HL-60/S4 (cell line): ENCODE data around the gene CFAP299.

ENCODE experiments used
- in situ Hi-C: fragments of 300-500 bp; cut with MboI; formaldehyde crosslinking; loops from 2 replicates; pipeline ENCODE4 v1.14.3; 2022; ENCODE audit warnings: low sequenced_read_pairs

CFAP299 gene

GRCh38 chr4:80803337-80803736 is 467.8 kb downstream of the CFAP299 start:
- in situ Hi-C loops: no loop called here

GRCh38 chr4:80806472-80806871 is 470.9 kb downstream of the CFAP299 start:
- in situ Hi-C loops: no loop called here

- in situ Hi-C loops: no loop called here
Measured at GRCh38 chr4:80809039-80809729, 473.7 kb downstream of the CFAP299 start.

- in situ Hi-C loops: no loop called here
Measured at GRCh38 chr4:80811406-80811805, 475.9 kb downstream of the CFAP299 start.

GRCh38 chr4:80812145-80812544 is 476.6 kb downstream of the CFAP299 start:
- in situ Hi-C loops: no loop called here

- in situ Hi-C loops: no loop called here
Measured at GRCh38 chr4:80814266-80814665, 478.7 kb downstream of the CFAP299 start.

GRCh38 chr4:80831383-80832361 is 496.1 kb downstream of the CFAP299 start:
- in situ Hi-C loops: no loop called here

GRCh38 chr4:80839281-80839680 is 503.8 kb downstream of the CFAP299 start:
- in situ Hi-C loops: no loop called here

GRCh38 chr4:80839792-80840191 is 504.3 kb downstream of the CFAP299 start:
- in situ Hi-C loops: no loop called here

- in situ Hi-C loops: no loop called here
Measured at GRCh38 chr4:80840396-80840795, 504.9 kb downstream of the CFAP299 start.

GRCh38 chr4:80841587-80842281 is 506.2 kb downstream of the CFAP299 start:
- in situ Hi-C loops: no loop called here

GRCh38 chr4:80846210-80846609 is 510.7 kb downstream of the CFAP299 start:
- in situ Hi-C loops: no loop called here

- in situ Hi-C loops: no loop called here
Measured at GRCh38 chr4:80852061-80852460, 516.5 kb downstream of the CFAP299 start.

- in situ Hi-C loops: no loop called here
Measured at GRCh38 chr4:80873571-80873970, 538.0 kb downstream of the CFAP299 start.

GRCh38 chr4:80874979-80875378 is 539.4 kb downstream of the CFAP299 start:
- in situ Hi-C loops: no loop called here

- in situ Hi-C loops: no loop called here
Measured at GRCh38 chr4:80875642-80876041, 540.1 kb downstream of the CFAP299 start.

GRCh38 chr4:80876810-80877209 is 541.3 kb downstream of the CFAP299 start:
- in situ Hi-C loops: no loop called here

GRCh38 chr4:80878218-80878617 is 542.7 kb downstream of the CFAP299 start:
- in situ Hi-C loops: no loop called here

- in situ Hi-C loops: no loop called here
Measured at GRCh38 chr4:80897537-80898303, 562.2 kb downstream of the CFAP299 start.

- in situ Hi-C loops: no loop called here
Measured at GRCh38 chr4:80900908-80901307, 565.4 kb downstream of the CFAP299 start.

- in situ Hi-C loops: no loop called here
Measured at GRCh38 chr4:80903020-80903419, 567.5 kb downstream of the CFAP299 start.
